HFF-Myc (cell line): ENCODE data around the gene HOXD3.

Source experiments
- DNase-seq: peaks from one replicate; pipeline ENCODE4 v3.0.0-alpha.2; 2011; ENCODE audit warnings: low read depth; ENCODE audit errors: extremely low read depth
- H3K4me3 ChIP-seq: replicated peaks from 2 replicates; pipeline ENCODE4 v1.5.1; 2011; ENCODE audit warnings: low read depth, mild to moderate bottlenecking, control low read depth, low read length
- CTCF ChIP-seq: IDR thresholded peaks from 2 replicates; pipeline ENCODE4 v1.5.1; 2012; ENCODE audit warnings: mild to moderate bottlenecking, low read depth, low read length, control low read depth; ENCODE audit errors: missing control alignments

HOXD3 gene

GRCh38 chr2:176158855-176159662 lies 2.0 kb downstream of the HOXD3 start:
- no peak overlapping the region for H3K4me3 ChIP-seq
- TF ChIP-seq CTCF = no peak
- no peak for DNase-seq

- TF ChIP-seq CTCF = no peak
- no peak for DNase-seq
These were observed 2.6 kb downstream of the HOXD3 start for GRCh38 chr2:176159663-176160250.

GRCh38 chr2:176160251-176160985 lies 3.3 kb downstream of the HOXD3 start:
- DNase-seq = no peak
- TF ChIP-seq CTCF = no peak
- H3K4me3 ChIP-seq = no peak overlapping the region

More at GRCh38 chr2:176159663-176160250, 2.6 kb downstream of the HOXD3 start:
- no peak overlapping the region for H3K4me3 ChIP-seq

- no peak for TF ChIP-seq CTCF
- DNase-seq = no peak
- no peak overlapping the region for H3K4me3 ChIP-seq
These were observed 4.1 kb downstream of the HOXD3 start for GRCh38 chr2:176160986-176161824.

- no peak for TF ChIP-seq CTCF
- no peak for DNase-seq
- no peak overlapping the region for H3K4me3 ChIP-seq
These were observed 4.9 kb downstream of the HOXD3 start for GRCh38 chr2:176161825-176162626.
